NCI-H510A (cell line): ENCODE data around the gene COMMD1.

Experiments
- DNase-seq: peaks from one replicate; lab custom pipeline; 2025; lab: John Stamatoyannopoulos, UW

COMMD1 gene

DNA sequence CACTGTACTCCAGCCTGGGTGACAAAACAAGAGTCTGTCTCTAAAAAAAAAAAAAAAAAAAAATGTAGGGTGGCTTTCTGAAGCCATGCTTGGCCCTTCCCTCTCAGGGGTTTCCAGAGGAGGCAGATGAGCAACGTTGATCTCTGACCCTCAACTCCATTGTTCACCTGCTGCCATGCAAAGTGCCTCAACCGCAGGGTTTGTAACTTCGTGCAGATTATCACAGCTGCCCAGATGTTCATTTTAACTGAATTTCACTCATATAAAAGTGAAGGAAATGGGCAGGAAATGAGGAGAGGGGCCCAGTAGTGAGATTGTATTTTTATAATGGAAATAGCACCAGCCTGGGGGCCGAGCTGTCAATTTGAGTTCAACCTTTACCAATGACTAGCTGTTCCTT is 275.5 kb downstream of the COMMD1 start:
- no peak for DNase-seq

DNA sequence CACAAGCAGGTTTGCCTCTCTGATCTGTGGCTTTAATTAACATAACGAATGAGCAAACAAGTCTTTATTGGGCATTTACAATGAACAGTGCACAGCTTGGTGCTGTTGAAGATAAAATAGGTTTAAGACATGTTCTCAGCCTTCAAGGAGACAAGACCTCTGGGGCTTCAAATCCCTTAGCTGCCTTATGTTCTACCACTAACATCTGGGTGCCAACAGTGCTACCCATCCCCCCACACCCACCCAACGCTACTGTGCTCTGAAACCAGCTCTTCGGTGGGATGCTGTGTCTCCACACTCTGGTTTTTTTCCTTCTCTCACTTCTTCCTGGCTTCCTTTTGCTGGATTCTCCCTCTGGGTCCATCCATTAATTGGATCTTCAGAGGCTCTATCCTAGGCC is 276.4 kb downstream of the COMMD1 start:
- no peak for DNase-seq

DNA sequence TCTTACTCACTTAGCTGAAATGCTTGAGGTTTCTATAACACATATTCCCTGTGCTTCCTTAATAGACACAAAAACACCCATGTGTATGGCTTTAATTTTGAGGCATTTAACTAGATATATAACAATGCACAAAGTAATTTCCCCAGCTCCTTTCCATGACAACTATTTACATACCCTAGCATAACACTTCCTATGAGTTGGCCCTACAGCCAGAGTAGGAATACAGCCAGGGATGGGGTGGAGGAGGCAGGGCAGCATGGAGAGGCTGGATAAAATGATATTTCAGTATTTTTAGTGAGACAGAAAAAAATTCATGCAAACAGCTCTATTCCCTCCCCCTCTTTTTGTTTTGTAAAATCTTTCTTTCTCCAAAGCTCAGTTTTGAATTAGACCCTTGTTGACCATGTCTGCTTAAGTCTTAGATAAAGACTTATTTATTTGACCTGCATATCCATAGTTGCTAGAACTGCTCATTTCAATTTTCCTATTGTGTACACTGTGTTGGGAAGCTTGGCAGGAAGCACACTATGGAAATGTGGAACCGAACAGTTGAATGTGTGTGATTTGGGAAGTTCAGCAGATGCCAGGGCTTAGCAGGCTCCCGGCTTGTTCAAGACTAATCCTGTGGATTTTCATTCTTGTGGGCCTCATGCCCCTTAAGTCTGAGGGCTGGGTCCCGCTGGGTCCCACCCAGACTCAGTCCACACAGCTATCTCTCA is 279.2 kb downstream of the COMMD1 start:
- DNase-seq, result no peak
